NCI-H187 treated with DMSO at 0.1 percent for 48 hours (cell line): ENCODE results near the gene MAN2A1.

Experiments used
- DNase-seq: peaks from one replicate; lab custom pipeline; 2025; lab: John Stamatoyannopoulos, UW

Gene MAN2A1

GRCh38 chr5:109689740-109690241, at the start of gene MAN2A1:
MAN2A1 (plus strand) TSS chr5:109689927; CDS start chr5:109690418, 491 bp downstream.
- no peak for DNase-seq

- DNase-seq = no peak
Measured at GRCh38 chr5:109640976-109641375, 48.8 kb upstream of the MAN2A1 start.

GRCh38 chr5:109643791-109644350, 45.9 kb upstream of the MAN2A1 start:
- no peak for DNase-seq

- DNase-seq = no peak
Measured at GRCh38 chr5:109644829-109645228, 44.9 kb upstream of the MAN2A1 start.

GRCh38 chr5:109645707-109646192, 44.0 kb upstream of the MAN2A1 start:
- peak; percentile 42 for DNase-seq

- DNase-seq = no peak
Measured at GRCh38 chr5:109649318-109649717, 40.4 kb upstream of the MAN2A1 start.

GRCh38 chr5:109650493-109650892, 39.2 kb upstream of the MAN2A1 start:
- no peak for DNase-seq

GRCh38 chr5:109652096-109652495, 37.6 kb upstream of the MAN2A1 start:
- DNase-seq = no peak

GRCh38 chr5:109653042-109653441, 36.7 kb upstream of the MAN2A1 start:
- DNase-seq = no peak

GRCh38 chr5:109653561-109654239, 36.0 kb upstream of the MAN2A1 start:
- no peak for DNase-seq

GRCh38 chr5:109654455-109654854, 35.3 kb upstream of the MAN2A1 start:
- no peak for DNase-seq

- DNase-seq = no peak
Measured at GRCh38 chr5:109655841-109656240, 33.9 kb upstream of the MAN2A1 start.

- no peak for DNase-seq
Measured at GRCh38 chr5:109656829-109657228, 32.9 kb upstream of the MAN2A1 start.

GRCh38 chr5:109659901-109660300, 29.8 kb upstream of the MAN2A1 start:
- DNase-seq = no peak

GRCh38 chr5:109660301-109660700, 29.4 kb upstream of the MAN2A1 start:
- no peak for DNase-seq

GRCh38 chr5:109668237-109668636, 21.5 kb upstream of the MAN2A1 start:
- no peak for DNase-seq

GRCh38 chr5:109668668-109669422, 20.9 kb upstream of the MAN2A1 start:
- no peak for DNase-seq

GRCh38 chr5:109669991-109670706, 19.6 kb upstream of the MAN2A1 start:
- no peak for DNase-seq

- no peak for DNase-seq
Measured at GRCh38 chr5:109671136-109671535, 18.6 kb upstream of the MAN2A1 start.

- DNase-seq = no peak
Measured at GRCh38 chr5:109674596-109674995, 15.1 kb upstream of the MAN2A1 start.

GRCh38 chr5:109676920-109677319, 12.8 kb upstream of the MAN2A1 start:
- no peak for DNase-seq

- no peak for DNase-seq
Measured at GRCh38 chr5:109678447-109678846, 11.3 kb upstream of the MAN2A1 start.
